Uterus (tissue), 4 donors: Measurements from ENCODE around the gene OR10A7. TPM values are rescaled to one million over a fixed set of nuclear protein-coding genes. Genes with fewer than 3 reads are reported as not detected.
"Not testable (repeated sequence)": the region's sequence is repeated elsewhere in the genome, so short reads cannot be mapped to it uniquely, and the experiment has no call there.

ENCODE experiments used
- DNase-seq, 2 donors: peaks; one replicate each; pipeline ENCODE4 v3.0.0-alpha.2; 2019 to 2020
- H3K27ac ChIP-seq, 2 donors: fragments of 200-600 bp; sonication (generic); 1 replicate in 1 of 2; 2 replicates in 1 of 2; pipeline ENCODE4 v1.5.1; 2016 to 2018
- H3K27me3 ChIP-seq, 2 donors: fragments of 200-600 bp; sonication (generic); one replicate each; pipeline ENCODE4 v1.5.1; 2018 to 2019; ENCODE audit warnings: control low read depth in 1 of 2
- H3K36me3 ChIP-seq, 2 donors: fragments of 200-600 bp; sonication (generic); one replicate each; pipeline ENCODE4 v1.5.1; 2019; ENCODE audit warnings: control low read depth in 1 of 2
- H3K4me1 ChIP-seq, 2 donors: fragments of 200-600 bp; sonication (generic); one replicate each; pipeline ENCODE4 v1.5.1; 2018 to 2019; ENCODE audit warnings: control low read depth in 1 of 2
- H3K4me3 ChIP-seq, 2 donors: fragments of 200-600 bp; sonication (generic); 1 replicate in 1 of 2; 2 replicates in 1 of 2; pipeline ENCODE4 v1.5.1; 2018 to 2019; ENCODE audit warnings: mild to moderate bottlenecking in 1 of 2
- H3K9me3 ChIP-seq, 2 donors: fragments of 200-600 bp; sonication (generic); one replicate each; pipeline ENCODE4 v1.5.1; 2019; ENCODE audit warnings: control low read depth in 1 of 2
- CTCF ChIP-seq, 4 experiments: fragments of 200-600 bp in 2 of 4; fragments of 450-650 bp in 2 of 4; sonication (generic) in 2 of 4; IDR thresholded peaks; one replicate each; pipeline ENCODE4 v1.5.1; 2016 to 2019; ENCODE audit warnings: antibody characterized with exemption in 4 of 4, mild to moderate bottlenecking in 2 of 4, moderate library complexity in 1 of 4
- POLR2A ChIP-seq, 2 donors: fragments of 450-650 bp; IDR thresholded peaks; one replicate each; pipeline ENCODE4 v1.6.1; 2016; ENCODE audit warnings: antibody characterized with exemption in 2 of 2, mild to moderate bottlenecking in 1 of 2, moderate library complexity in 1 of 2
- intact Hi-C: fragments of 100-400 bp; cut with DNase I; formaldehyde crosslinking; loops from one replicate; pipeline ENCODE4 v1.15.1; 2023; ENCODE audit warnings: low total_unique reads
- total RNA-seq, 4 donors: library from RNA; depleted of rRNA in 3 of 4; stranded (reverse); fragments of >200 nt in 3 of 4; gene quantifications; one replicate each; pipeline versions ENCODE4 v1.1.0 to v1.2.4, GENCODE V29; 2014 to 2023
- donor health status: DM: yes; HTN: yes; CAD: no.

Gene OR10A7, protein sequence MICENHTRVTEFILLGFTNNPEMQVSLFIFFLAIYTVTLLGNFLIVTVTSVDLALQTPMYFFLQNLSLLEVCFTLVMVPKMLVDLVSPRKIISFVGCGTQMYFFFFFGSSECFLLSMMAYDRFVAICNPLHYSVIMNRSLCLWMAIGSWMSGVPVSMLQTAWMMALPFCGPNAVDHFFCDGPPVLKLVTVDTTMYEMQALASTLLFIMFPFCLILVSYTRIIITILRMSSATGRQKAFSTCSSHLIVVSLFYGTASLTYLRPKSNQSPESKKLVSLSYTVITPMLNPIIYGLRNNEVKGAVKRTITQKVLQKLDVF
- not detected for total RNA-seq

DNA sequence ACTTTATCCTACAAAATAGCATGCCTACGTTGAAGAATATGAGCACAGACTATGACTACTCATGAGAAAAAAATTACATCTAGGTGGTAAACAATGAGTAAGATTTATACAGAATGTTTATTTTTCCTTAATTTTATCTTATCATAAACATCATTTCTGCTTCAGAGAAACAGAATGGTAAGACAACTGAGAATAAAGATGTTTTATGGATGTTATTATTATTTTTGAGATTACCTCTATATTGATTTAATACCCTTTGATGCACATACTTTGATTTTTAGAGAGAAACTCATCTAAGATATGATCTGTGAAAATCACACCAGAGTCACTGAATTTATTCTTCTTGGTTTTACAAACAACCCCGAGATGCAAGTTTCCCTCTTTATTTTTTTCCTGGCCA lies at the start of gene OR10A7:
Gene OR10A7 (plus strand): TSS at position 301 of the 400 bp plus-strand sequence. CDS start 0 bp downstream, at position 301.
- Histone ChIP-seq H3K27me3 (no peaks in the 10 kb centered on the region), H3K4me3 (no peak within 1 kb of the TSS), H3K36me3 (no peaks in the 10 kb centered on the region), H3K9me3 (no peaks in the 10 kb centered on the region), H3K27ac (no peak within 1 kb of the TSS), H3K4me1 (no peaks in the 10 kb centered on the region)
- no peak for DNase-seq
- TF ChIP-seq POLR2A (IDR thresholded peaks at IDR 0.05) (no peak), CTCF (IDR thresholded peaks at IDR 0.05) (no peak)
- intact Hi-C loops: no loop called here

GRCh38 chr12:55171445-55171844 lies 49.4 kb upstream of the OR10A7 start:
- no peak for TF ChIP-seq CTCF (IDR thresholded peaks at IDR 0.05)
- TF ChIP-seq POLR2A (IDR thresholded peaks at IDR 0.05): no peak
- no peaks in the 10 kb centered on the region for H3K36me3 ChIP-seq
- no peaks in the 10 kb centered on the region for H3K4me1 ChIP-seq
- intact Hi-C loops: no loop called here
- H3K27ac ChIP-seq: no peak overlapping the region
- no peaks in the 10 kb centered on the region for H3K9me3 ChIP-seq
- no peak overlapping the region for H3K4me3 ChIP-seq
- no peak for DNase-seq
- no peaks in the 10 kb centered on the region for H3K27me3 ChIP-seq

DNA sequence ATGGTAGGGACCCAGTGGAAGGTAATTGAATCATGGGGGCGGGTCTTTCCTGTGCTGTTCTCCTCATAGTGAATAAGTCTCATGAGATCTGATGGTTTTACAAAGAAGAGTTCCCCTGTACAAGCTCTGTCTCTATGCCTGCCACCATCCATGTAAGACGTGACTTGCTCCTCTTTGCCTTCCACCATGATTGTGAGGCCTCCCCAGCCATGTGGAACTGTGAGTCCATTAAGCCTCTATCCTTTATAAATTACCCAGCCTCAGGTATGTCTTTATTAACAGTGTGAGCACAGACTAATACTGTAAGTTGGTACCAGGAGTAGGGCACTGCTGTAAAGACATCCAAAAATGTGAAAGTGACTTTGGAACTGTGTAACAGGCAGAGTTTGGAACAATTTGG lies 49.0 kb upstream of the OR10A7 start:
- H3K27me3 ChIP-seq, H3K4me3 ChIP-seq, H3K36me3 ChIP-seq, H3K4me1 ChIP-seq, H3K9me3 ChIP-seq, H3K27ac ChIP-seq, DNase-seq, intact Hi-C loops: not testable (repeated sequence)

DNA sequence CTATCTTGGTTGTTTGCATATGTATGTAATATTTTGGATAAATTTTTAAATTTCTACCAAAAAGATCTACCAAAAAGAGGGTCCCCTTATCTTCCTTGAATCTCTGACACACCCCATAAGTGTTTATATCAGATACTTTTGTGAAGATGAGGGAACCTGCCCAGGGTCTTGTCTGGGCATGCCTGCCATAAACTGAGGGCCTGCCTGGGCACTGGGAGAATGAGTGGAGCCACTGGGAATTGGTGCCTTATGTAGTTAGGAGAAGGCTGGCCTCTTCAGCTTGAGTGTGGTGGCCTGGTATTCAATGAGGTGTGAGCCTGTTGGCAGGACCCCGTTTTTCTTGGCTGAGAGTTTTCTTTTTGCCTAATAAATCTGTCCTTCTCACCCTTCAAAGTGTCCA lies 48.1 kb upstream of the OR10A7 start:
- H3K27me3 ChIP-seq: no peaks in the 10 kb centered on the region
- TF ChIP-seq POLR2A (IDR thresholded peaks at IDR 0.05): no peak
- TF ChIP-seq CTCF (IDR thresholded peaks at IDR 0.05): no peak
- no peak for DNase-seq
- H3K4me3 ChIP-seq: no peak overlapping the region
- no peaks in the 10 kb centered on the region for H3K9me3 ChIP-seq
- intact Hi-C loops: no loop called here
- H3K36me3 ChIP-seq: no peaks in the 10 kb centered on the region
- no peak overlapping the region for H3K27ac ChIP-seq
- H3K4me1 ChIP-seq: no peaks in the 10 kb centered on the region

DNA sequence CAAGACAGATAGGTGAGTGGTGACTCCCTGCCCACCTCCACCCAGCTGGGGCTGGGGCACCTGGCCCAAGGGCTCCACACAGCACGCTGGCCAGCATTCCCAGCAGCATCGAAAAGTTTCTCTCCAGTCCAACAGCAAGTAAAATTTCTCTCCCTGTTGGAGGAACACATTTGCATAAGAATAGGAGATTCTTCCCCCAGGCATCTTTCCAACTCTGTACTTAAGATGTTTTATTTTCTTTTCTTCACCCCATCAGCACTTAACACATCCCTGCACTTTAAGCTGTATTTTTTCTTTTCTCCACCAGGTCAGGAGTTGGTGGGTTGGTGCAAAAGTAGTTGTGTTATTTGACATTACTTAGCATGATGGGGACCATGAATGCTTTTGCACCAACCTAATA lies 47.4 kb upstream of the OR10A7 start:
- H3K27me3 ChIP-seq: no peaks in the 10 kb centered on the region
- DNase-seq: no peak
- H3K4me1 ChIP-seq: no peaks in the 10 kb centered on the region
- no peaks in the 10 kb centered on the region for H3K36me3 ChIP-seq
- H3K9me3 ChIP-seq: peaks cover 0 to 4% of the 10 kb centered on the region in 2 donors
- no peak overlapping the region for H3K27ac ChIP-seq
- intact Hi-C loops: no loop called here
- H3K4me3 ChIP-seq: no peak overlapping the region
- TF ChIP-seq CTCF (IDR thresholded peaks at IDR 0.05) (no peak), POLR2A (IDR thresholded peaks at IDR 0.05) (no peak)

DNA sequence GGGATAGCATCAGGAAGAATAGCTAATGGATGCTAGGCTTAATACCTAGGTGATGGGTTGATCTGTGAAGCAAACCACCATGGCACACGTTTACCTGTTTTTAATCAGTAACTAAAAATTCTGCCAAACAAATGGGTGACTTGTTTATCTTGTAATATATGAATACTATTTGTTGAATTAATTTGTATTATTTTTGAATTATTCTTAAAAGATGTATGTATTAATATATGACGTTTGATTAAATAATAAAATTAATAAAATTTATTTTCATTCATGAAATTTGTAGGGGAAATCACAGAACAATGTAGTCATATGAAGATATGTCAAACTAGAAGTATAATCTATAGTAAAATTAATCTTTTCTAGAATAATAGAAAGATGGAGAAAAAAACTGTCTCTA lies 32.3 kb upstream of the OR10A7 start:
- no peak for DNase-seq

More for the DNA sequence above, 32.3 kb upstream of the OR10A7 start:
- Histone ChIP-seq H3K27ac (no peak overlapping the region), H3K27me3 (no peaks in the 10 kb centered on the region), H3K4me1 (no peaks in the 10 kb centered on the region), H3K9me3 (no peaks in the 10 kb centered on the region), H3K36me3 (no peaks in the 10 kb centered on the region), H3K4me3 (no peak overlapping the region)
- TF ChIP-seq POLR2A (IDR thresholded peaks at IDR 0.05): no peak
- no peak for TF ChIP-seq CTCF (IDR thresholded peaks at IDR 0.05)
- intact Hi-C loops: no loop called here
